Spinal cord (tissue), 10 donors: ENCODE results near the gene TRABD2B. TPM values are rescaled to one million over a fixed set of nuclear protein-coding genes. Genes with fewer than 3 reads are reported as not detected.
A peak's percentile ranks its signal among the peaks of the same experiment; 100 is the strongest.

Experiments used
- DNase-seq, 6 donors: peaks; one replicate each; pipeline versions ENCODE4 v3.0.0 to v3.0.0-alpha.2; 2013 to 2015; ENCODE audit warnings: low spot score in 6 of 6, low read depth in 4 of 6
- H3K27ac ChIP-seq: one replicate; pipeline ENCODE4 v1.5.1; 2013; ENCODE audit warnings: low read depth, low read length, control low read depth
- H3K27me3 ChIP-seq: one replicate; pipeline ENCODE4 v1.6.1; 2013; ENCODE audit warnings: low read length; ENCODE audit not compliant: control insufficient read depth, insufficient read depth
- H3K36me3 ChIP-seq: one replicate; pipeline ENCODE4 v1.6.1; 2013; ENCODE audit warnings: low read length; ENCODE audit not compliant: control insufficient read depth, insufficient read depth
- H3K4me1 ChIP-seq: one replicate; pipeline ENCODE4 v1.6.1; 2013; ENCODE audit warnings: low read length; ENCODE audit not compliant: control insufficient read depth, insufficient read depth
- H3K4me3 ChIP-seq: one replicate; pipeline ENCODE4 v1.5.1; 2013; ENCODE audit warnings: low read depth, low read length, control low read depth
- H3K9me3 ChIP-seq: one replicate; pipeline ENCODE4 v1.6.1; 2013; ENCODE audit warnings: low read length; ENCODE audit not compliant: control insufficient read depth, insufficient read depth
- WGBS: methylation state at CpG from one replicate; pipeline ENCODE4 v1.1.5; 2013; ENCODE audit warnings: missing lambda C conversion rate; ENCODE audit not compliant: insufficient coverage; 5-methylcytosine and 5-hydroxymethylcytosine counted together
- polyA plus RNA-seq, 2 donors: library from polyadenylated mRNA; unstranded; fragments of 120-200 nt; gene quantifications; one replicate each; pipeline ENCODE4 v1.2.1, GENCODE V29; 2013; ENCODE audit not compliant: insufficient read length in 2 of 2
- total RNA-seq, 2 donors: library from RNA; depleted of rRNA in 1 of 2; stranded (reverse); fragments of 120-200 nt in 1 of 2; fragments of >200 nt in 1 of 2; gene quantifications; one replicate each; pipeline versions ENCODE4 v1.2.3 to v1.2.4, GENCODE V29; 2013 to 2014
- donor health status: healthy.

Gene TRABD2B
- total and polyA plus RNA-seq, 4 donors, result 0.89 to 3.1 (median 1.6) TPM

GRCh38 chr1:47818682-47819573 is 178.3 kb downstream of the TRABD2B start:
- 62% methylated on average over 9 of the region's 20 CpGs for WGBS
- Histone ChIP-seq H3K4me3 (no peak overlapping the region), H3K9me3 (no peaks in the 10 kb centered on the region), H3K27me3 (no peaks in the 10 kb centered on the region), H3K4me1 (peaks cover 49% of the 10 kb centered on the region), H3K27ac (peak overlapping the region; percentile 67), H3K36me3 (no peaks in the 10 kb centered on the region)
- DNase-seq, result no peak

DNA sequence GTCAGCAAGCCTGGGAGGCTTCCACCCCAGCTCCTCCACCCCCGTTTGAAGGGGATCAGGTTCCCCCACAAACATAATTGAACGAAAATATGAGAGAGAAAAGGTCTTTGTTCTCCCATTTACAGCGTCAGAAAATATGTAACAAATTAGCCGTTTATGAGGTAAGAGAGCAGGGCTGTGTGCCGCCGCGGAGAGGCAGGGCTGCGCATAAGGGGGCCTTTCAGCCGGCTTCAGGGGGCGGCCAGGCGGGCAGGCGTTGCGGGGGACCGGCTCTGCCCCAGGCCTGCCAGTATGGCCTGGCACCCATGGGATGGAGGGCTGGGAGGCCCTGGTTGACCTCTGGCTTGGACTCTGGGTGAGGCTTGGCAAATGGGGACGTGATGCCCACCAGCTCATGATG is 179.3 kb downstream of the TRABD2B start:
- Histone ChIP-seq H3K4me3 (no peak overlapping the region), H3K4me1 (peaks cover 49% of the 10 kb centered on the region), H3K36me3 (no peaks in the 10 kb centered on the region), H3K9me3 (no peaks in the 10 kb centered on the region), H3K27ac (peak overlapping the region; percentile 67), H3K27me3 (no peaks in the 10 kb centered on the region)
- no peak for DNase-seq
- WGBS, result 88% methylated on average over 9 of the region's 15 CpGs

- DNase-seq, result no peak
- H3K27me3 ChIP-seq, result no peaks in the 10 kb centered on the region
- H3K4me1 ChIP-seq, result peaks cover 47% of the 10 kb centered on the region
- H3K9me3 ChIP-seq, result no peaks in the 10 kb centered on the region
- no peak overlapping the region for H3K27ac ChIP-seq
- no peak overlapping the region for H3K4me3 ChIP-seq
- no peaks in the 10 kb centered on the region for H3K36me3 ChIP-seq
- WGBS, result 93% methylated on average over 4 of the region's 5 CpGs
Measured at GRCh38 chr1:47816325-47817071, 180.7 kb downstream of the TRABD2B start.

- WGBS, result 47% methylated on average over 10 of the region's 12 CpGs
- Histone ChIP-seq H3K4me3 (no peak overlapping the region), H3K36me3 (no peaks in the 10 kb centered on the region), H3K9me3 (no peaks in the 10 kb centered on the region), H3K27ac (peak overlapping the region; percentile 17), H3K4me1 (peaks cover 53% of the 10 kb centered on the region), H3K27me3 (no peaks in the 10 kb centered on the region)
- DNase-seq, result no peak
Measured at GRCh38 chr1:47814612-47815395, 182.4 kb downstream of the TRABD2B start.

DNA sequence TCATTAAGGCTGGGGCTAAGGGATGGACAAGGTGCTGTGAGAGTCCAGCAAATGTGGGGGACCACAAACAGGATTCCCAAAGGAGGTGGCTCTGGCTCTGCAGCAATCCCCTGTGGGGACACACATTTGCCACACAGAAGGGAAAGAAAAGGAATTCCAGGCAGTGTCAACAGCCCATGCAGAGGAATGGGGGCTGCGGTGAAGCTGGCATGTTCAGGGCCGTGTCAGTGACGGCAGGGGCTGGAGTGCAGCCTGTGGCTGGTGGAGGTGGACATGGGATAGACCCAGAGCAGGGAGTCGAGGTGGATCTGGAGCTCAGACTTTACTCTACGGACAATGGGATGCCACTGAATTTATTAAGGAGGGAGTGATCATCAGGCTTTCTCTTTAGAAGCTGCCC is 183.2 kb downstream of the TRABD2B start:
- no peak for DNase-seq
- peaks cover 53% of the 10 kb centered on the region for H3K4me1 ChIP-seq
- H3K4me3 ChIP-seq, result no peak overlapping the region
- peak overlapping the region; percentile 37 for H3K27ac ChIP-seq
- no peaks in the 10 kb centered on the region for H3K36me3 ChIP-seq
- H3K27me3 ChIP-seq, result no peaks in the 10 kb centered on the region
- no peaks in the 10 kb centered on the region for H3K9me3 ChIP-seq
- 73% methylated on average over 5 of the region's 5 CpGs for WGBS

- Histone ChIP-seq H3K27me3 (no peaks in the 10 kb centered on the region), H3K4me1 (peaks cover 51% of the 10 kb centered on the region), H3K9me3 (no peaks in the 10 kb centered on the region), H3K27ac (peak overlapping the region; percentile 37), H3K4me3 (no peak overlapping the region), H3K36me3 (no peaks in the 10 kb centered on the region)
- peak in 2 of 6 donors; percentile 48 to 75 for DNase-seq
- WGBS, result 44% methylated on average over 6 of the region's 7 CpGs
Measured at GRCh38 chr1:47812904-47813514, 184.2 kb downstream of the TRABD2B start.

DNA sequence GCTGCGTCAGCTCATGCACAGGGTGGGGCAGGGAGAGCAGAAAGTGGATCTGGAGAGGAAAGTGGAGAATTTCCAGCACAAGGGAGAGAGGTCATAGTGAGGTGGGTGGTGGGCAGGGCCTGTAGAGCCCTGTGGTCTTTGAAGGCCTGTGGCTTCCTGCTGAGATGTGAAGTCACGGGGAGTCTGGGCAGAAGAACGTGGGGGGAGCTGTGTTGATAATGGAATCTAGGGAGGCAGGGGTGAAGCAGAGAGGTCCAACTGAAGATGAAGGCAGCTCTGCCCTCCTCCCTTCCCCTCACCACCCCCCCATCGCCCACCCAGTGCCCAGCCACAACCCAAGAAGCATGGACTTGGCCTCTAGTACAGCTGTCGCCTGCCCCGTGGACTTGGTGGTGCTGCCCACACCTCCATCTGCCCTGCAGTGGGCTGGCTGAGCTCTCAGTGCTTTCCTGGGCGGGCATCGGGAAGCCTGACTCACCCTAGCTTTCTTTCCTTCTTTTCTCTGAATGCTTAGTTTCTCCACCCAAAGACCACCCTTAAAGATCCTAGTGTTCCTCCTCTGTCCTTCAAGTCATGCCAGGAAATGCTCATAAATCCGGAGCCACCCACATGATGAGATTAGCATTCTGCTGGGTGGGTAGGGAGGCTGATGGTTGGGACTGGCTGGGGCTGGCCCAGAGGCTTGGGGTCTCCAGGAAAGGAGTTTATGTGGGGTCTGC is 186.1 kb downstream of the TRABD2B start:
- Histone ChIP-seq H3K4me3 (no peak overlapping the region), H3K27me3 (no peaks in the 10 kb centered on the region), H3K9me3 (no peaks in the 10 kb centered on the region), H3K36me3 (no peaks in the 10 kb centered on the region), H3K27ac (no peak overlapping the region), H3K4me1 (peaks cover 49% of the 10 kb centered on the region)
- no peak for DNase-seq
- WGBS, result 98% methylated on average over 5 of the region's 9 CpGs

DNA sequence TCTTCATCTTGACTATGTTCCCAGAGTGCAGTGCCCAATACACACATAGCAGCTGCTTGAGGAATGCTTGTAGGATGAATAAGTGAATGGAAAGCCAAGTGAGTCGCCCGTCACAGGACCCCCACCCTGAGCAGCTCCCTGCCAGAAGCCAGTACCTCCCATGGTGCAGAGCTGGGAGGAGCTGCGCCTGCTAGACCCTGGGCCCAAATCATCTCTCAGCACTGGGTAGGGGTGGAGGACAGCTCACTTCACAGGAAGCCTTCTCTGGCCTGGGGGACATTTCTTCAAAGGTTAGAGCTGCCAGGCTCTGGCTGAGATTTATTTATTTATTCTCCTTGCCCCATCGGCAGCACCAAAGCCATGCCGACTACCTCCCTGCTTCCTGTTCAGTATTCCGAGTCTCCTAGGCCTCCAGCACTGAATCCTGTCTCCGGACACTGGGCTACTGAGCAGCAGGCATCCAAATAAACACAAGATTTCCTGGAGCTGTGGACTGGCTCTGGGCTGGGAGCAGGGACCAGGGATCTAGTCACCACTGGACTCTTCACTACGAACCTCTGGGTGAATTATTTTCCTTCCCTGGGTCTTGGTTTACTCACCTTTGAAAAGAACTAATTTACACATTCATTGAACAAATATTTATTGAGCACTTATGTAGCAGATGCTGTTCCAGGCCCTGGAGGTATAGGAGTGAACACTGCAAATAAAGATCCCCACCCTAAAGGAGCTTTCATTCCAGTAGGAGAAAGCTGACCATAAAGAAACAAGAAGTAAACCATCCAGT is 187.7 kb downstream of the TRABD2B start:
- Histone ChIP-seq H3K36me3 (no peaks in the 10 kb centered on the region), H3K4me3 (no peak overlapping the region), H3K9me3 (no peaks in the 10 kb centered on the region), H3K4me1 (peaks cover 46% of the 10 kb centered on the region), H3K27me3 (no peaks in the 10 kb centered on the region), H3K27ac (peak overlapping the region; percentile 19)
- no peak for DNase-seq
- 45% methylated on average over 7 of the region's 8 CpGs for WGBS
